Astrocyte of the cerebellum (primary cell): ENCODE data around the gene ARMH3.

ENCODE experiments used
- DNase-seq: peaks from one replicate; pipeline ENCODE4 v3.0.0-alpha.2; 2011; ENCODE audit warnings: low read depth
- H3K4me3 ChIP-seq: 2 replicates; pipeline ENCODE4 v1.5.1; 2011; ENCODE audit warnings: mild to moderate bottlenecking, low read depth, low read length, moderate library complexity
- in situ Hi-C: cut with HindIII; loops from 2 replicates; pipeline ENCODE4 v1.10.0; 2017; ENCODE audit warnings: low sequenced_read_pairs
- TF ChIP-seq, protein P1 (sequence below): IDR thresholded peaks from 2 replicates; pipeline ENCODE4 v1.5.1; 2012; ENCODE audit warnings: low read length, low read depth, moderate library complexity, mild to moderate bottlenecking; ENCODE audit errors: missing control alignments

Gene ARMH3

DNA sequence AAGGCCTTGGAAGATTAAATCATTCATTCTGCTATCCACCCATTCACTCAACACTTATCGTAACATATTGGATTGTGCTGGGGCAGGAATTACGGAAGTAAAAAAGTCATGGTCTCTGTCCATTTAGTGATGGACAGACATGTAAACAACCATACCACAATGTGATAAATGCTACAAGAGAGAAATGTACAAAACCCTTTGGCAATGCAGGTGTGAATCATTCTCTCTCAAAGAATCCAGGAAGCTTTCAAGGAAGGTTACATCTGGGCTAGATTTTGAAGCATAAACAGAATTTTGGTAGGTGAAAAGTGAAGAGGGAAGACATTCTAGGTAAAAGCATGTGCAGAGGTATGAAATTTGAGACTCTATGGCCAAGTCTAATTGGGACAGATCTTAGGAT lies 150.7 kb downstream of the ARMH3 start:
- in situ Hi-C loops: no loop called here
- DNase-seq: no peak
- no peak overlapping the region for H3K4me3 ChIP-seq
- TF ChIP-seq, protein P1, sequence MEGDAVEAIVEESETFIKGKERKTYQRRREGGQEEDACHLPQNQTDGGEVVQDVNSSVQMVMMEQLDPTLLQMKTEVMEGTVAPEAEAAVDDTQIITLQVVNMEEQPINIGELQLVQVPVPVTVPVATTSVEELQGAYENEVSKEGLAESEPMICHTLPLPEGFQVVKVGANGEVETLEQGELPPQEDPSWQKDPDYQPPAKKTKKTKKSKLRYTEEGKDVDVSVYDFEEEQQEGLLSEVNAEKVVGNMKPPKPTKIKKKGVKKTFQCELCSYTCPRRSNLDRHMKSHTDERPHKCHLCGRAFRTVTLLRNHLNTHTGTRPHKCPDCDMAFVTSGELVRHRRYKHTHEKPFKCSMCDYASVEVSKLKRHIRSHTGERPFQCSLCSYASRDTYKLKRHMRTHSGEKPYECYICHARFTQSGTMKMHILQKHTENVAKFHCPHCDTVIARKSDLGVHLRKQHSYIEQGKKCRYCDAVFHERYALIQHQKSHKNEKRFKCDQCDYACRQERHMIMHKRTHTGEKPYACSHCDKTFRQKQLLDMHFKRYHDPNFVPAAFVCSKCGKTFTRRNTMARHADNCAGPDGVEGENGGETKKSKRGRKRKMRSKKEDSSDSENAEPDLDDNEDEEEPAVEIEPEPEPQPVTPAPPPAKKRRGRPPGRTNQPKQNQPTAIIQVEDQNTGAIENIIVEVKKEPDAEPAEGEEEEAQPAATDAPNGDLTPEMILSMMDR: no peak

GRCh38 chr10:101903827-101904550 lies 152.0 kb downstream of the ARMH3 start:
- DNase-seq: no peak
- TF ChIP-seq, protein P1: no peak
- H3K4me3 ChIP-seq: no peak overlapping the region
- in situ Hi-C loops: no loop called here

DNA sequence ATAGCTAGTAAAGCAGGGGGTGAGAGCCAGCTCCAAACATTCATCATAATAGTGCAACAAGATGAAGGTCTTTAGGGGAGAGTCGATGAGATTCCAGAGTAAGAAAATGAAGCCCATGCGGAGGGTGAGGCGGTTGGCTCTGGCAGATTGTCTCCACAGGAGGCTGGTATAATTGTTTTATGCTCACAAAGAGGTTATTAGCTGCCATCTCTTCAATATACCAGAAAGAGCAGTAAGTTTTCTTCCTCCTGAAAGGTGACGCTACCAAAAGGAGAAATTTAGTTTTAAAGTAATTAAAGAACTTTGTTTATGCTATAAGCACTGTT lies 153.2 kb downstream of the ARMH3 start:
- no peak for DNase-seq
- in situ Hi-C loops: no loop called here
- TF ChIP-seq, protein P1: no peak
- H3K4me3 ChIP-seq: no peak overlapping the region

- DNase-seq: no peak
- in situ Hi-C loops: no loop called here
- no peak overlapping the region for H3K4me3 ChIP-seq
- TF ChIP-seq, protein P1: no peak
These were observed 153.7 kb downstream of the ARMH3 start for GRCh38 chr10:101902032-101902819.

- in situ Hi-C loops: no loop called here
These were observed 154.6 kb downstream of the ARMH3 start for GRCh38 chr10:101901340-101901739.

DNA sequence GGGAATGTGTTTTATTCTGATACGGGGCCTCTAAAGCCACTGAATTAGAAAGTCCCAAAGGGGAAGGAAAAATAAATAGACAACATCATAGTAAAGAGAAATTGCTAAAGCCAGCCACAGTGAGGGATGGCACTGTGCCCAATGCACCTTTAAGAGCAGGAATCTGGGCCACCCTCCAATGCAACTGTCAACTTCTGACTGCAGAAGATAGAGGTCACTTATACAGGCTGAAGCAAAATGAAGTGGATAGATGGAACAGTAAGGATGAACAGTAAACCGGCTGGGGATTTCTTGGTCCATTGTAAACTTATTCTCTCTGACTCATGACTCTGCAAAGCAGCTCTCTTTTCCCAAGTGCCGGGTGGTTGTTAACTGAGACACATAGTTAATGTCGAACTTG lies 158.3 kb downstream of the ARMH3 start:
- peak; percentile 15 for DNase-seq
- TF ChIP-seq, protein P1: no peak
- in situ Hi-C loops: loop anchor here (25.0 kb wide), 1 partner anchor 90 kb away; no protein-coding TSS in a partner anchor
- no peak overlapping the region for H3K4me3 ChIP-seq

More at GRCh38 chr10:101901340-101901739, 154.6 kb downstream of the ARMH3 start:
- TF ChIP-seq, protein P1: no peak
- no peak for DNase-seq
- no peak overlapping the region for H3K4me3 ChIP-seq
